Activated naive CD4-positive, alpha-beta T cell treated with anti-CD3 and anti-CD28 coated beads, Interleukin-2, amount 10 ng/mL, durations not matched to agents 5 hours and 36 hours (primary cell): Measurements from ENCODE around the gene OR51B6. TPM values are rescaled to one million over a fixed set of nuclear protein-coding genes. Genes with fewer than 3 reads are reported as not detected.

Source experiments
- total RNA-seq, 2 experiments: library from RNA; stranded (reverse); gene quantifications; one replicate each; pipeline ENCODE4 v1.2.3, GENCODE V29; 2021

Gene OR51B6, protein sequence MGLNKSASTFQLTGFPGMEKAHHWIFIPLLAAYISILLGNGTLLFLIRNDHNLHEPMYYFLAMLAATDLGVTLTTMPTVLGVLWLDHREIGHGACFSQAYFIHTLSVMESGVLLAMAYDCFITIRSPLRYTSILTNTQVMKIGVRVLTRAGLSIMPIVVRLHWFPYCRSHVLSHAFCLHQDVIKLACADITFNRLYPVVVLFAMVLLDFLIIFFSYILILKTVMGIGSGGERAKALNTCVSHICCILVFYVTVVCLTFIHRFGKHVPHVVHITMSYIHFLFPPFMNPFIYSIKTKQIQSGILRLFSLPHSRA
- total RNA-seq = not detected

GRCh38 chr11:5351208-5351607, at the start of gene OR51B6:
TSS of gene OR51B6 (plus strand) at chr11:5351508. CDS start at chr11:5351508, 0 bp downstream.

GRCh38 chr11:5301846-5302245, 49.5 kb upstream of the OR51B6 start, which contains the start of gene OR51B4:
TSS of gene OR51B4 (minus strand) at chr11:5301946. CDS start at chr11:5301946, 0 bp downstream.

DNA sequence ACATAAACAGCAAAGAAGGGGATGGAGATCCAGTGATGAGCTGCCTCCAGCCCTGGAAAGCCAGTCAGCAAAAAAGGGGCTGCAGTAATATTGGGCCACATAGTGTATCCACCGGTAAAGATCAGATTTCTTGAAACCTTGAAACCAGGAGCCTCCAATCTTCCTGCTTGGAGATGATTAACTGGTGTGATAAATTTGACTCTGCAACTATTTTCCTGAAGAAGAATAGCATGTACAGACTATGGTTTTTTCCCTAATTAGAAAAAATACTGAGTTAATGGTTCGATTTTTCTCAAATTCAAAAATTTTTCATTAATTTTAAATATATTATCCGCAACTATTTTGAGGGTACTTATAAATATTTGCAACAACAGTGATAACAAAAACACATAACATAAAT, 27.1 kb upstream of the OR51B6 start, which contains the start of gene OR51B2:
TSS of gene OR51B2 (minus strand) at position 101 of the 400 bp plus-strand sequence. CDS start at position 101, 0 bp downstream.

DNA sequence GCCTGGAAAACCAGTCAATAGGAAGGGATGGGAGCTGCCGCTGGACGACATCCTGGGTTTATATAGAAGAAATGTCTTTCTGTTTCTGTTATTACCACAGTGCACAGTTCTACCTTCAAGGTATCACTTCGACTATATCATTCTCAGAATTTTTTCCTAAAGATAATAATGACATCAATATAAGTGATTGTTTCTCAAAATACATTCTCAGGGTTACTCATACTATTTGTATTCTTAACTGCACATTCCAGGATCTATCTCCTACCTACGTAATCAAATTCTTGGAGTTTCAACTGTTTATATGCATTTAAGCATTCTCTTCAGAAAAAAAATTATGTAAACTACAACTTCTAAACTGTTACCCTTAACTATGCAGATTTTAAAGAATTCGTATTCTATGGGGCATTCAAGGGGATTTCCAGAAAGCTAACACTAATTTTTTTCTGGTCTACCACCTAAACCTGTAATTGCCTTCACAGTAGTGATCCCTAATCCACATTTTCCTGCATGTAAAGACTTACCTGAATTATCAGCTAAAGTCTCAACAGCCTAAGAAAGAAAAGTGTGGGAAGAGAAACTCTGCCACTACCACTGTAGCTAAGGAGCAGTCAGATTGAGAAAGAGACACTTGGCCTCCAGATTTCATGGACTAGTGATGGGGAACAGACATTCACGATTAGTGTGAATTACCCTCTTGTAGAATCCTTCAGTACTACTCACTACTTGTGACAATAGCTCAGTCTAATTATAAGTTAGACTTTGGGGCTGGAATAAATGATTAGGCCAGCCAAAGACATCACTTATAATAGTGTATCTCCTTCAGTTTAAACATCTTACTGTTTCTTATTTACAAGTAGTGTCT, 7.6 kb upstream of the OR51B6 start, which contains the start of gene OR51B5:
TSS of gene OR51B5 (minus strand) at position 51 of the 862 bp plus-strand sequence. CDS start at position 51, 0 bp downstream.

GRCh38 chr11:5383576-5383975, 32.3 kb downstream of the OR51B6 start, which contains the start of gene OR51M1:
TSS of gene OR51M1 (plus strand) at chr11:5383812. CDS start at chr11:5389399, 5,587 bp downstream.

Other genes with a start within 250 kb of the OR51B6 start
- not detected for gene OR52A5, start 213.2 kb upstream of the OR51B6 start, total RNA-seq
- not detected for gene OR52A1, start 196.8 kb upstream of the OR51B6 start, total RNA-seq
- gene OR51V1, start 150.8 kb upstream of the OR51B6 start, total RNA-seq = not detected
- gene HBB, start 124.4 kb upstream of the OR51B6 start, total RNA-seq = not detected
- gene HBD, start 117.0 kb upstream of the OR51B6 start, total RNA-seq = not detected
- not detected for gene HBG1, start 101.7 kb upstream of the OR51B6 start, total RNA-seq
- gene HBG2, start 96.7 kb upstream of the OR51B6 start, total RNA-seq = not detected
- gene HBE1, start 81.6 kb upstream of the OR51B6 start, total RNA-seq = not detected
- gene OR51B4, start 49.6 kb upstream of the OR51B6 start, total RNA-seq = not detected
- not detected for gene OR51B2, start 27.2 kb upstream of the OR51B6 start, total RNA-seq
- not detected for gene OR51B5, start 8.0 kb upstream of the OR51B6 start, total RNA-seq
- not detected for gene OR51M1, start 32.3 kb downstream of the OR51B6 start, total RNA-seq
- not detected for gene OR51Q1, start 70.6 kb downstream of the OR51B6 start, total RNA-seq
- not detected for gene OR51I1, start 90.0 kb downstream of the OR51B6 start, total RNA-seq
- not detected for gene OR51I2, start 97.8 kb downstream of the OR51B6 start, total RNA-seq
- gene OR52D1, start 137.2 kb downstream of the OR51B6 start, total RNA-seq = not detected
- gene UBQLN3, start 158.4 kb downstream of the OR51B6 start, total RNA-seq = not detected
- under 1 TPM in 1 of 2 experiments, not detected in 1; 0.20 TPM for gene UBQLNL, start 165.2 kb downstream of the OR51B6 start, total RNA-seq
- not detected for gene OR52H1, start 197.0 kb downstream of the OR51B6 start, total RNA-seq
- gene OR52B6, start 229.4 kb downstream of the OR51B6 start, total RNA-seq = not detected
- gene TRIM6, start 245.1 kb downstream of the OR51B6 start, total RNA-seq = under 1 TPM; 0.10 to 0.28 TPM